Liver (tissue), 3 donors: ENCODE results near the gene EVX1.

ENCODE experiments used
- ATF3 ChIP-seq: IDR thresholded peaks from 2 replicates; pipeline ENCODE4 v1.6.1; 2016; ENCODE audit warnings: antibody characterized with exemption
- CTCF ChIP-seq: fragments of 150-350 bp; IDR thresholded peaks from 2 replicates; pipeline ENCODE4 v1.5.1; 2017; ENCODE audit warnings: improper control_type of control experiment, low read depth, low read length; ENCODE audit not compliant: missing input control
- GABPA ChIP-seq, 2 donors: IDR thresholded peaks in 1 of 2; conservative IDR thresholded peaks in 1 of 2; 2 replicates each; pipeline ENCODE4 v1.6.1; 2016; ENCODE audit warnings: antibody characterized with exemption in 2 of 2, mild to moderate bottlenecking in 1 of 2, moderate library complexity in 1 of 2
- MAX ChIP-seq: IDR thresholded peaks from 2 replicates; pipeline ENCODE4 v1.6.1; 2016; ENCODE audit warnings: antibody characterized with exemption
- NR2F2 ChIP-seq: IDR thresholded peaks from 2 replicates; pipeline ENCODE4 v1.6.1; 2016; ENCODE audit warnings: antibody characterized with exemption
- RAD21 ChIP-seq, 2 donors: IDR thresholded peaks; 2 replicates each; pipeline ENCODE4 v1.6.1; 2016; ENCODE audit warnings: antibody characterized with exemption in 2 of 2, mild to moderate bottlenecking in 2 of 2
- TAF1 ChIP-seq: conservative IDR thresholded peaks from 2 replicates; pipeline ENCODE4 v1.6.1; 2016; ENCODE audit warnings: antibody characterized with exemption, mild to moderate bottlenecking
- TF ChIP-seq, protein P1 (sequence below): IDR thresholded peaks from 2 replicates; pipeline ENCODE4 v1.6.1; 2016; ENCODE audit warnings: antibody characterized with exemption
- donor health status: healthy.
- donor health status: healthy.

GRCh38 chr7:27198871-27199801 lies 43.5 kb upstream of the EVX1 start:
- TF ChIP-seq CTCF (no peak), ATF3 (no peak), MAX (no peak), TAF1 (no peak), GABPA (IDR thresholded peaks at IDR 0.05 in 1 of 2, conservative IDR thresholded peaks at IDR 0.05 in 1 of 2) (no peak), RAD21 (IDR thresholded peaks at IDR 0.05) (no peak), NR2F2 (no peak)
- TF ChIP-seq, protein P1, sequence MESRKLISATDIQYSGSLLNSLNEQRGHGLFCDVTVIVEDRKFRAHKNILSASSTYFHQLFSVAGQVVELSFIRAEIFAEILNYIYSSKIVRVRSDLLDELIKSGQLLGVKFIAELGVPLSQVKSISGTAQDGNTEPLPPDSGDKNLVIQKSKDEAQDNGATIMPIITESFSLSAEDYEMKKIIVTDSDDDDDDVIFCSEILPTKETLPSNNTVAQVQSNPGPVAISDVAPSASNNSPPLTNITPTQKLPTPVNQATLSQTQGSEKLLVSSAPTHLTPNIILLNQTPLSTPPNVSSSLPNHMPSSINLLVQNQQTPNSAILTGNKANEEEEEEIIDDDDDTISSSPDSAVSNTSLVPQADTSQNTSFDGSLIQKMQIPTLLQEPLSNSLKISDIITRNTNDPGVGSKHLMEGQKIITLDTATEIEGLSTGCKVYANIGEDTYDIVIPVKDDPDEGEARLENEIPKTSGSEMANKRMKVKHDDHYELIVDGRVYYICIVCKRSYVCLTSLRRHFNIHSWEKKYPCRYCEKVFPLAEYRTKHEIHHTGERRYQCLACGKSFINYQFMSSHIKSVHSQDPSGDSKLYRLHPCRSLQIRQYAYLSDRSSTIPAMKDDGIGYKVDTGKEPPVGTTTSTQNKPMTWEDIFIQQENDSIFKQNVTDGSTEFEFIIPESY, result no peak
